Liver (tissue), 9 donors: ENCODE results near the gene KRT31. TPM values are rescaled to one million over a fixed set of nuclear protein-coding genes. Genes with fewer than 3 reads are reported as not detected.

Experiments used
- DNase-seq: peaks from one replicate; pipeline ENCODE4 v3.0.0-alpha.2; 2017; ENCODE audit warnings: low spot score
- H3K27ac ChIP-seq, 2 donors: one replicate each; pipeline ENCODE4 v1.7.0; 2013; ENCODE audit warnings: inconsistent platforms in 2 of 2, low read length in 2 of 2, control low read depth in 1 of 2, low read depth in 1 of 2, mild to moderate bottlenecking in 1 of 2
- H3K27me3 ChIP-seq, 4 donors: one replicate each; pipeline versions ENCODE4 v1.6.1 to v1.7.0; 2013; ENCODE audit warnings: low read length in 3 of 4, inconsistent platforms in 1 of 4, mild to moderate bottlenecking in 1 of 4, moderate library complexity in 1 of 4; ENCODE audit not compliant: control insufficient read depth in 4 of 4, insufficient read depth in 4 of 4
- H3K36me3 ChIP-seq, 4 donors: one replicate each; pipeline versions ENCODE4 v1.6.1 to v1.7.0; 2013; ENCODE audit warnings: low read length in 3 of 4, mild to moderate bottlenecking in 3 of 4, low read depth in 1 of 4, moderate library complexity in 1 of 4; ENCODE audit not compliant: control insufficient read depth in 4 of 4, insufficient read depth in 3 of 4
- H3K4me1 ChIP-seq, 4 donors: one replicate each; pipeline versions ENCODE4 v1.6.1 to v1.7.0; 2013; ENCODE audit warnings: low read length in 3 of 4, mild to moderate bottlenecking in 3 of 4, moderate library complexity in 1 of 4; ENCODE audit not compliant: control insufficient read depth in 4 of 4, insufficient read depth in 4 of 4
- H3K4me3 ChIP-seq, 3 donors: one replicate each; pipeline versions ENCODE4 v1.6.1 to v1.7.0; 2013; ENCODE audit warnings: low read length in 3 of 3, control low read depth in 1 of 3, low read depth in 1 of 3, mild to moderate bottlenecking in 1 of 3
- H3K9ac ChIP-seq, 2 donors: one replicate each; pipeline ENCODE4 v1.7.0; 2013; ENCODE audit warnings: low read length in 2 of 2, mild to moderate bottlenecking in 2 of 2, moderate library complexity in 2 of 2, control low read depth in 1 of 2, low read depth in 1 of 2
- H3K9me3 ChIP-seq, 4 donors: one replicate each; pipeline versions ENCODE4 v1.6.1 to v1.7.0; 2013; ENCODE audit warnings: low read length in 3 of 4; ENCODE audit not compliant: control insufficient read depth in 4 of 4
- ATF3 ChIP-seq: IDR thresholded peaks from 2 replicates; pipeline ENCODE4 v1.6.1; 2016; ENCODE audit warnings: antibody characterized with exemption
- EGR1 ChIP-seq, 2 donors: IDR thresholded peaks; 2 replicates each; pipeline ENCODE4 v1.6.1; 2016 to 2018; ENCODE audit warnings: antibody characterized with exemption in 2 of 2, low read depth in 2 of 2
- FOXA1 ChIP-seq: IDR thresholded peaks from 2 replicates; pipeline ENCODE4 v1.6.1; 2016; ENCODE audit warnings: antibody characterized with exemption
- FOXA2 ChIP-seq: IDR thresholded peaks from 2 replicates; pipeline ENCODE4 v1.6.1; 2016; ENCODE audit warnings: antibody characterized with exemption
- GABPA ChIP-seq, 2 donors: IDR thresholded peaks in 1 of 2; conservative IDR thresholded peaks in 1 of 2; 2 replicates each; pipeline ENCODE4 v1.6.1; 2016; ENCODE audit warnings: antibody characterized with exemption in 2 of 2, mild to moderate bottlenecking in 1 of 2, moderate library complexity in 1 of 2
- HNF4A ChIP-seq, 2 donors: conservative IDR thresholded peaks; 2 replicates each; pipeline ENCODE4 v1.6.1; 2016; ENCODE audit warnings: antibody characterized with exemption in 2 of 2, mild to moderate bottlenecking in 2 of 2
- HNF4G ChIP-seq: IDR thresholded peaks from 2 replicates; pipeline ENCODE4 v1.6.1; 2016; ENCODE audit warnings: antibody characterized with exemption
- JUND ChIP-seq, 2 donors: IDR thresholded peaks; 2 replicates each; pipeline ENCODE4 v1.6.1; 2016; ENCODE audit warnings: antibody characterized with exemption in 2 of 2
- MAX ChIP-seq: IDR thresholded peaks from 2 replicates; pipeline ENCODE4 v1.6.1; 2016; ENCODE audit warnings: antibody characterized with exemption
- NR2F2 ChIP-seq: IDR thresholded peaks from 2 replicates; pipeline ENCODE4 v1.6.1; 2016; ENCODE audit warnings: antibody characterized with exemption
- RAD21 ChIP-seq, 2 donors: IDR thresholded peaks; 2 replicates each; pipeline ENCODE4 v1.6.1; 2016; ENCODE audit warnings: antibody characterized with exemption in 2 of 2, mild to moderate bottlenecking in 2 of 2
- RXRA ChIP-seq, 2 donors: IDR thresholded peaks; 2 replicates each; pipeline ENCODE4 v1.6.1; 2017 to 2018; ENCODE audit warnings: antibody characterized with exemption in 2 of 2, mild to moderate bottlenecking in 1 of 2
- SP1 ChIP-seq: IDR thresholded peaks from 2 replicates; pipeline ENCODE4 v1.6.1; 2018; ENCODE audit warnings: antibody characterized with exemption, mild to moderate bottlenecking
- TAF1 ChIP-seq: conservative IDR thresholded peaks from 2 replicates; pipeline ENCODE4 v1.6.1; 2016; ENCODE audit warnings: antibody characterized with exemption, mild to moderate bottlenecking
- YY1 ChIP-seq: IDR thresholded peaks from 2 replicates; pipeline ENCODE4 v1.6.1; 2016; ENCODE audit warnings: antibody characterized with exemption, mild to moderate bottlenecking
- ZBTB33 ChIP-seq: IDR thresholded peaks from 2 replicates; pipeline ENCODE4 v1.6.1; 2016; ENCODE audit warnings: antibody characterized with exemption
- WGBS: extraction: QIAGEN DNeasy Blood & Tissue Kit; methylation state at CpG from one replicate; pipeline ENCODE4 v1.1.7; 2013; 5-methylcytosine and 5-hydroxymethylcytosine counted together
- polyA plus RNA-seq, 2 donors: library from polyadenylated mRNA; stranded (reverse) in 1 of 2; unstranded in 1 of 2; fragments of 200-250 nt in 1 of 2; fragments of >200 nt in 1 of 2; fragmentation: Nextera tagmentation in 1 of 2; extraction: Ambion mirVana in 1 of 2; gene quantifications; one replicate each; pipeline versions ENCODE4 v1.2.1 to v1.2.3, GENCODE V29; 2013 to 2015
- total RNA-seq, 2 donors: library from RNA; depleted of rRNA; stranded (reverse); fragments of >200 nt; gene quantifications; one replicate each; pipeline ENCODE4 v1.2.3, GENCODE V29; 2014
- TF ChIP-seq, protein P1 (sequence below): IDR thresholded peaks from 2 replicates; pipeline ENCODE4 v1.6.1; 2016; ENCODE audit warnings: antibody characterized with exemption, mild to moderate bottlenecking
- TF ChIP-seq, protein P2 (sequence below): fragments of 150-350 bp; IDR thresholded peaks from 2 replicates; pipeline ENCODE4 v1.5.1; 2017; ENCODE audit warnings: improper control_type of control experiment, low read depth, low read length; ENCODE audit not compliant: missing input control
- donor health status: healthy.
- donor health status: healthy.
- donor health status: healthy.
- donor health status: healthy.
- donor health status: healthy.

KRT31 gene
- total and polyA plus RNA-seq, 4 donors = not detected

- no peak for DNase-seq
- Histone ChIP-seq H3K27ac (no peak overlapping the region), H3K36me3 (no peaks in the 10 kb centered on the region), H3K4me3 (no peak overlapping the region), H3K4me1 (no peaks in the 10 kb centered on the region), H3K27me3 (peaks cover 0 to 6% (median 0%) of the 10 kb centered on the region in 4 donors), H3K9me3 (no peaks in the 10 kb centered on the region), H3K9ac (no peak overlapping the region)
- TF ChIP-seq SP1 (no peak), FOXA2 (no peak), JUND (IDR thresholded peaks at IDR 0.05) (no peak), ZBTB33 (no peak), HNF4A (conservative IDR thresholded peaks at IDR 0.05) (no peak), NR2F2 (no peak), RXRA (IDR thresholded peaks at IDR 0.05) (no peak), YY1 (no peak), ATF3 (no peak), RAD21 (IDR thresholded peaks at IDR 0.05) (no peak), EGR1 (IDR thresholded peaks at IDR 0.05; ENCODE audit: low read depth in 2 of 2) (no peak), GABPA (IDR thresholded peaks at IDR 0.05 in 1 of 2, conservative IDR thresholded peaks at IDR 0.05 in 1 of 2) (no peak), FOXA1 (no peak), TAF1 (no peak)
- TF ChIP-seq, protein P1, sequence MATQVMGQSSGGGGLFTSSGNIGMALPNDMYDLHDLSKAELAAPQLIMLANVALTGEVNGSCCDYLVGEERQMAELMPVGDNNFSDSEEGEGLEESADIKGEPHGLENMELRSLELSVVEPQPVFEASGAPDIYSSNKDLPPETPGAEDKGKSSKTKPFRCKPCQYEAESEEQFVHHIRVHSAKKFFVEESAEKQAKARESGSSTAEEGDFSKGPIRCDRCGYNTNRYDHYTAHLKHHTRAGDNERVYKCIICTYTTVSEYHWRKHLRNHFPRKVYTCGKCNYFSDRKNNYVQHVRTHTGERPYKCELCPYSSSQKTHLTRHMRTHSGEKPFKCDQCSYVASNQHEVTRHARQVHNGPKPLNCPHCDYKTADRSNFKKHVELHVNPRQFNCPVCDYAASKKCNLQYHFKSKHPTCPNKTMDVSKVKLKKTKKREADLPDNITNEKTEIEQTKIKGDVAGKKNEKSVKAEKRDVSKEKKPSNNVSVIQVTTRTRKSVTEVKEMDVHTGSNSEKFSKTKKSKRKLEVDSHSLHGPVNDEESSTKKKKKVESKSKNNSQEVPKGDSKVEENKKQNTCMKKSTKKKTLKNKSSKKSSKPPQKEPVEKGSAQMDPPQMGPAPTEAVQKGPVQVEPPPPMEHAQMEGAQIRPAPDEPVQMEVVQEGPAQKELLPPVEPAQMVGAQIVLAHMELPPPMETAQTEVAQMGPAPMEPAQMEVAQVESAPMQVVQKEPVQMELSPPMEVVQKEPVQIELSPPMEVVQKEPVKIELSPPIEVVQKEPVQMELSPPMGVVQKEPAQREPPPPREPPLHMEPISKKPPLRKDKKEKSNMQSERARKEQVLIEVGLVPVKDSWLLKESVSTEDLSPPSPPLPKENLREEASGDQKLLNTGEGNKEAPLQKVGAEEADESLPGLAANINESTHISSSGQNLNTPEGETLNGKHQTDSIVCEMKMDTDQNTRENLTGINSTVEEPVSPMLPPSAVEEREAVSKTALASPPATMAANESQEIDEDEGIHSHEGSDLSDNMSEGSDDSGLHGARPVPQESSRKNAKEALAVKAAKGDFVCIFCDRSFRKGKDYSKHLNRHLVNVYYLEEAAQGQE = no peak
- TF ChIP-seq, protein P2, sequence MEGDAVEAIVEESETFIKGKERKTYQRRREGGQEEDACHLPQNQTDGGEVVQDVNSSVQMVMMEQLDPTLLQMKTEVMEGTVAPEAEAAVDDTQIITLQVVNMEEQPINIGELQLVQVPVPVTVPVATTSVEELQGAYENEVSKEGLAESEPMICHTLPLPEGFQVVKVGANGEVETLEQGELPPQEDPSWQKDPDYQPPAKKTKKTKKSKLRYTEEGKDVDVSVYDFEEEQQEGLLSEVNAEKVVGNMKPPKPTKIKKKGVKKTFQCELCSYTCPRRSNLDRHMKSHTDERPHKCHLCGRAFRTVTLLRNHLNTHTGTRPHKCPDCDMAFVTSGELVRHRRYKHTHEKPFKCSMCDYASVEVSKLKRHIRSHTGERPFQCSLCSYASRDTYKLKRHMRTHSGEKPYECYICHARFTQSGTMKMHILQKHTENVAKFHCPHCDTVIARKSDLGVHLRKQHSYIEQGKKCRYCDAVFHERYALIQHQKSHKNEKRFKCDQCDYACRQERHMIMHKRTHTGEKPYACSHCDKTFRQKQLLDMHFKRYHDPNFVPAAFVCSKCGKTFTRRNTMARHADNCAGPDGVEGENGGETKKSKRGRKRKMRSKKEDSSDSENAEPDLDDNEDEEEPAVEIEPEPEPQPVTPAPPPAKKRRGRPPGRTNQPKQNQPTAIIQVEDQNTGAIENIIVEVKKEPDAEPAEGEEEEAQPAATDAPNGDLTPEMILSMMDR = no peak
- WGBS = 79% methylated on average over 7 of the region's 7 CpGs
Measured at GRCh38 chr17:41437254-41437653, 39.8 kb upstream of the KRT31 start.

DNA sequence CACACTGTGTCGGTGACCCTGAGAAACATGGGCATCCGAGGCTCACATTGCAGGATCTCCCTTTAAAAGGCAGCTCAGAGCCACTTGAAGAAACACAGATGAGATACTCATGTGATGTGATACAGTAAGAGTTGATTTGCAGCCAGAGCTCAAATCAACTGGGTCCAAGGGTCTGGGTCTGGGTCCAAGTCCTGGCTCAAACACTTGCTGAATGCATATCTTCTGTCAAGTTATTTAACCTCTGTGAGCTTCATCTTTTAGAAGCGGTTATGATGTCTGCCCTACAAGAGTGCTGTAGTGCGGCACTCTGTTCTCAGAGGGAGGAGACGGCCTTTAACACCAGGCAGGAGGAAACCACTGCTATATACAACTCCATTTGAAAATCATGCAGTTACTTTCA, 37.0 kb upstream of the KRT31 start:
- no peaks in the 10 kb centered on the region for H3K36me3 ChIP-seq
- WGBS = 69% methylated on average over 5 of the region's 5 CpGs
- no peaks in the 10 kb centered on the region for H3K4me1 ChIP-seq
- no peaks in the 10 kb centered on the region for H3K9me3 ChIP-seq
- no peak overlapping the region for H3K9ac ChIP-seq
- peaks cover 0 to 3% (median 0%) of the 10 kb centered on the region in 4 donors for H3K27me3 ChIP-seq
- TF ChIP-seq, protein P2 = no peak
- TF ChIP-seq YY1 (no peak), HNF4G (no peak), NR2F2 (no peak), EGR1 (IDR thresholded peaks at IDR 0.05; ENCODE audit: low read depth in 2 of 2) (no peak), HNF4A (conservative IDR thresholded peaks at IDR 0.05) (no peak), MAX (no peak), JUND (IDR thresholded peaks at IDR 0.05) (no peak), FOXA1 (no peak)
- H3K27ac ChIP-seq = no peak overlapping the region
- no peak for DNase-seq
- H3K4me3 ChIP-seq = no peak overlapping the region
